Spleen (tissue), 7 donors: ENCODE results near the gene PLEKHM2.

Experiments used
- CTCF ChIP-seq, 11 experiments: fragments of 200-600 bp in 7 of 11; fragments of 450-650 bp in 4 of 11; sonication (generic) in 4 of 11; IDR thresholded peaks in 8 of 11; conservative IDR thresholded peaks in 3 of 11; 1 replicate in 7 of 11; 2 replicates in 4 of 11; pipeline versions ENCODE4 v1.4.0 to v1.8.0; 2016 to 2021; ENCODE audit warnings: antibody characterized with exemption in 11 of 11, inconsistent platforms in 4 of 11, mild to moderate bottlenecking in 1 of 11
- POLR2A ChIP-seq, 3 donors: fragments of 450-650 bp; IDR thresholded peaks; one replicate each; pipeline ENCODE4 v1.5.1; 2017; ENCODE audit warnings: antibody characterized with exemption in 3 of 3, mild to moderate bottlenecking in 1 of 3
- donor health status: DM: no; HTN: no; CAD: no; lungs with moderate emphysema.
- donor health status: DM: no; HTN: no; CAD: no.
- donor health status: DM: no; HTN: no; CAD: no.

- TF ChIP-seq CTCF (IDR thresholded peaks at IDR 0.05 in 8 of 11, conservative IDR thresholded peaks at IDR 0.05 in 3 of 11) (no peak), POLR2A (IDR thresholded peaks at IDR 0.05) (no peak)
Measured at GRCh38 chr1:15748264-15748663, 64.1 kb downstream of the PLEKHM2 start.
